ENCODE results near the gene OR4D5.

OR4D5 gene

DNA sequence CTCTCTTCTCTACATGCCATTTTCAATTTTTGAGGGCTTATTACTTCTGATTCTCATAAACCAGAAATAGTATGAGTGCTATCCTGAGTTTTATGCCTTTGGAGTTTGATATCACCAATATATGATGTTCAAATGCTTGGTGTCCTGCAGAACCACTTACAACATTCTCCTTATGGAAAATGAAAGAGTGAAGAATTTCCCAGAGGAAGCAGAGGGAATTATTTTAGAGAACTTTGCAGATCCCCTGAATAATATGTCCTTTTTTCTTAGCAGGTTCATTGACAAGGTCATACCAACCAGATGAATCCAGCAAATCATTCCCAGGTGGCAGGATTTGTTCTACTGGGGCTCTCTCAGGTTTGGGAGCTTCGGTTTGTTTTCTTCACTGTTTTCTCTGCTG is at the start of gene OR4D5:
Gene OR4D5, plus strand, starts transcription at position 301 of the 400 bp plus-strand sequence. Its CDS starts 0 bp downstream, at position 301.
- no peak for DNase-seq (ENCODE audit: extremely low read depth, low read depth)
- TF ChIP-seq, protein P1, sequence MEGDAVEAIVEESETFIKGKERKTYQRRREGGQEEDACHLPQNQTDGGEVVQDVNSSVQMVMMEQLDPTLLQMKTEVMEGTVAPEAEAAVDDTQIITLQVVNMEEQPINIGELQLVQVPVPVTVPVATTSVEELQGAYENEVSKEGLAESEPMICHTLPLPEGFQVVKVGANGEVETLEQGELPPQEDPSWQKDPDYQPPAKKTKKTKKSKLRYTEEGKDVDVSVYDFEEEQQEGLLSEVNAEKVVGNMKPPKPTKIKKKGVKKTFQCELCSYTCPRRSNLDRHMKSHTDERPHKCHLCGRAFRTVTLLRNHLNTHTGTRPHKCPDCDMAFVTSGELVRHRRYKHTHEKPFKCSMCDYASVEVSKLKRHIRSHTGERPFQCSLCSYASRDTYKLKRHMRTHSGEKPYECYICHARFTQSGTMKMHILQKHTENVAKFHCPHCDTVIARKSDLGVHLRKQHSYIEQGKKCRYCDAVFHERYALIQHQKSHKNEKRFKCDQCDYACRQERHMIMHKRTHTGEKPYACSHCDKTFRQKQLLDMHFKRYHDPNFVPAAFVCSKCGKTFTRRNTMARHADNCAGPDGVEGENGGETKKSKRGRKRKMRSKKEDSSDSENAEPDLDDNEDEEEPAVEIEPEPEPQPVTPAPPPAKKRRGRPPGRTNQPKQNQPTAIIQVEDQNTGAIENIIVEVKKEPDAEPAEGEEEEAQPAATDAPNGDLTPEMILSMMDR (IDR thresholded peaks at IDR 0.05; ENCODE audit: low read depth, low read length) = no peak

DNA sequence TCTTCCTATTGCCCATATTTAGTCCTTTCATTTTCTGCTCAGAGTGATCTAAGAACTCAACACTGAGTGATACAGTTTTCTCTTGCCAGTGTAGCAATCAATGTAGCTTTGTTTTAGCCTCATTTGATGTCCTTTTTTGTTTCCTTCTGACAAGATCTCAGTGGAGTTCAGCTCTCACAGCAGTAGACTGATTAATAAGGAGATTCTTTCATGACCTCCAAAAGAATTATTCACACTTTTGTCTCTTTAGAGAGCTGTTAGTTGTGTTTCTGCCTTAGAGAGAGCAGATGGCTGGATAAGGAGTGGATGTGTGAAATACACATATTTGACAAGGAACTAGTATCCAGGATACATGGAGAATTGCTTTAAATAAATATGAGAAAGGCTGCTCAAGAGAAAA is 47.4 kb upstream of the OR4D5 start:
- TF ChIP-seq, protein P1 (IDR thresholded peaks at IDR 0.05; ENCODE audit: low read depth, low read length) = no peak
- no peak for DNase-seq (ENCODE audit: extremely low read depth, low read depth)

DNA sequence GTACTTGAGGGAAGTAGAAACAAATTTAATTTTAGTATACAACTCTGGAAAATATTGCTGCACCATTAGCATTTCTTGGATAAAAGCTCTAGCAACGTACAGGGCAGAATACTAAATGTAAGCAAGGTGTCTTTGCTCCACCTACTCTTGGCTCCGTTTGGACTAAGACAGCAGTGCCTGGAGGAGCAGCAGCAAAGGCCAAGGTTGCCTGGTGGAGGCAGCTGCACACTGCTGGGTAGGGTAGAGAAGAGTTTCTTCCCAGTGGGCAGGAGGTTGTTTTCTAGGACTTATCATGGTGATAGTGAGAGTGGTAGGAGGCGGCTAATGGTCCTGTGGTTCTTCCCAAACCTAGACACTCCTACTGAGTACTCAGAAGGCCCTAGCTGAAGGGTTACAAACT is 39.6 kb upstream of the OR4D5 start:
- no peak for DNase-seq (ENCODE audit: extremely low read depth, low read depth)
- TF ChIP-seq, protein P1 (IDR thresholded peaks at IDR 0.05; ENCODE audit: low read depth, low read length) = no peak

DNA sequence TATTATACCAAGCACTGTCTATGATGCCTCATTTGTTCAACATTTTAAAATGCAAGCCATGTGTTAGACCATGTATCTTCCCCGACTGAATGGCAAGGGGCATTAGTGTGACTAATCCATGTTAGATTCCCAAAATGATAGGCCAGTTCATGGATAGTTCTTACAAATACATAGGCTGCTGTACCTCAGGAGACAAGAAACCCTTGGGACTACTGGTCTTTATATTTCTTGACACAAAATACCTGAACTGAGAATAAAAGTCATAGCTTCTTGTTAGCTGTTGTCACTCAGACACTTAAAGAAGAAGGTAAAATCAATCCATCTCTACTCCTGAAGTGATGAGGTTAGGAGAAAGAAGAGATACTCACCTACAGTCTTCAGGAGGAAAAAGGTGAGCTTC is 37.5 kb upstream of the OR4D5 start, which contains the start of gene OR8D4:
Gene OR8D4, plus strand, starts transcription at position 301 of the 400 bp plus-strand sequence. CDS start 4,265 bp downstream, outside the sequence.
- no peak for DNase-seq (ENCODE audit: extremely low read depth, low read depth)
- TF ChIP-seq, protein P1 (IDR thresholded peaks at IDR 0.05; ENCODE audit: low read depth, low read length) = no peak

DNA sequence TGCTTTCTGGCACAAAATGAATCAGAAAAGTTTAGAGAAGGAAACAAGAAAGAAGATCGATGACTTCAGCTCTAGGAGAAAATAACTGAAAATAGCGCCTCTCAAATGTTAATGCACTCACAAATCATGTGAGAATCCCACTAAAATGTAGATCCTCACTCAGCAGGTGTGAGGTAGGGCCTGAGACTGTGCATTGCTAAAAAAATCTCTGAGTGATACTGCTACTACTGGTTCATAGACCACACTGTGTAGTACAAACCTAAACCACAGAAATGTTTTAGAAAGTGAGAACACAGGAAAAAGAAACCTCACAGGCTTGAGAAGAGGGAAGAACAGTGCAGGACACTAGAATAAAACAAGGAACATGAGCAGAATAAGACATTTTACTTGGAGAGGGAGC is 35.5 kb upstream of the OR4D5 start:
- TF ChIP-seq, protein P1 (IDR thresholded peaks at IDR 0.05; ENCODE audit: low read depth, low read length) = no peak
- DNase-seq (ENCODE audit: extremely low read depth, low read depth) = no peak

DNA sequence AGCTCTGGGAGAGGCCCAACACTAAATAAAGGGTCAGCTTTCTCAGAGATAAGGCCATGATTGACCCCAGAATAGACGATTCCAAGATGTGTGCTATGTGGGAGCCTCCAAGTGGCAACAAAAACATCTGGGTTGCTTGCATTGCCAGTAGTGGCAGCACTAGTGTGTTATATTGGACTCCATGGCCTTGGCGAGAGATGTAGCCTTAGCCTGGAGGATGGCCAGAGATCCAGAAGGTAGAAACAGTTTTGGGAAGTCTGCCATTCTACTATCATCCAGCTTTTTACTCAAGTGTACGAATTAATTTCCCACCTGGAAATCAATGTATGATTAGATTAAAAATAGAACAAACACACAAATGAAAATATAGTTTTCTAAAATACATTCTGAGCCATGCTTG is 34.5 kb upstream of the OR4D5 start:
- no peak for DNase-seq (ENCODE audit: extremely low read depth, low read depth)
- TF ChIP-seq, protein P1 (IDR thresholded peaks at IDR 0.05; ENCODE audit: low read depth, low read length) = no peak

DNA sequence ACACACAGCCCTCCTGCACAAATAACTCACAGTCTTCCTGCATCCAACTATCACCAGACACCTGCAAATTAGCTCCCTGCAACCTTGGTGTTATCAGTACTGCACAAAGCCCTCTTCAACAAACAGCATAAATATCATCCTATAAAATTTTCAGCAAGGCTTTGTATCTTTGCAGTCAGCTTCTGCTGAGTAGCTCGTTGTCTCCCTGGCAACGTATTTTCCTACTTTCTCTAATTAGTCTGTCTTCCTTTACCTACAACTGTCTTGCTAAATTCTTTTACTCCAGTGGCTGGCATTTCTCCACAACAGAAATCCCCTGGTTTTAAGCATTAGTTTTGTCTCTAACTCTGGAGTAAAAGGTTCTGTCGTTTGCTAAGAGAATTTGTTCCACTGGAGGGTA is 33.6 kb upstream of the OR4D5 start:
- no peak for DNase-seq (ENCODE audit: extremely low read depth, low read depth)
- TF ChIP-seq, protein P1 (IDR thresholded peaks at IDR 0.05; ENCODE audit: low read depth, low read length) = no peak

Measured in AG09319 (cell line).